Measurements from ENCODE around the gene TAS2R60.

Gene TAS2R60

GRCh38 chr7:143431109-143431508, 12.1 kb upstream of the TAS2R60 start:
- no peak for DNase-seq
- intact Hi-C loops (cut with DNase I): no loop called here

GRCh38 chr7:143433759-143434158, 9.5 kb upstream of the TAS2R60 start:
- no peak for DNase-seq
- intact Hi-C loops (cut with DNase I): no loop called here

- intact Hi-C loops (cut with DNase I): no loop called here
- DNase-seq: no peak
Measured at GRCh38 chr7:143434660-143435059, 8.6 kb upstream of the TAS2R60 start.

- DNase-seq: no peak
- intact Hi-C loops (cut with DNase I): no loop called here
Measured at GRCh38 chr7:143435266-143435665, 8.0 kb upstream of the TAS2R60 start.

GRCh38 chr7:143436325-143436946, 6.8 kb upstream of the TAS2R60 start:
- intact Hi-C loops (cut with DNase I): no loop called here
- DNase-seq: no peak

GRCh38 chr7:143437578-143437977, 5.7 kb upstream of the TAS2R60 start:
- intact Hi-C loops (cut with DNase I): no loop called here
- DNase-seq: no peak

GRCh38 chr7:143439866-143440265, 3.4 kb upstream of the TAS2R60 start:
- intact Hi-C loops (cut with DNase I): no loop called here
- DNase-seq: no peak

GRCh38 chr7:143444063-143444782, 970 bp downstream of the TAS2R60 start:
- intact Hi-C loops (cut with DNase I): no loop called here
- DNase-seq: no peak

GRCh38 chr7:143444785-143445184, 1.5 kb downstream of the TAS2R60 start:
- intact Hi-C loops (cut with DNase I): no loop called here
- no peak for DNase-seq

- no peak for DNase-seq
- intact Hi-C loops (cut with DNase I): no loop called here
Measured at GRCh38 chr7:143447466-143447865, 4.2 kb downstream of the TAS2R60 start.

GRCh38 chr7:143448429-143448828, 5.2 kb downstream of the TAS2R60 start:
- intact Hi-C loops (cut with DNase I): no loop called here
- DNase-seq: no peak

GRCh38 chr7:143449793-143450192, 6.5 kb downstream of the TAS2R60 start:
- no peak for DNase-seq
- intact Hi-C loops (cut with DNase I): no loop called here

GRCh38 chr7:143451122-143451521, 7.9 kb downstream of the TAS2R60 start:
- no peak for DNase-seq
- intact Hi-C loops (cut with DNase I): no loop called here

- DNase-seq: no peak
- intact Hi-C loops (cut with DNase I): no loop called here
Measured at GRCh38 chr7:143451746-143452145, 8.5 kb downstream of the TAS2R60 start.

GRCh38 chr7:143452495-143452894, 9.2 kb downstream of the TAS2R60 start:
- intact Hi-C loops (cut with DNase I): no loop called here
- DNase-seq: no peak

GRCh38 chr7:143454091-143454680, 10.9 kb downstream of the TAS2R60 start:
- DNase-seq: no peak

GRCh38 chr7:143455491-143455890, 12.2 kb downstream of the TAS2R60 start:
- intact Hi-C loops (cut with DNase I): no loop called here
- no peak for DNase-seq

More at GRCh38 chr7:143454091-143454680, 10.9 kb downstream of the TAS2R60 start:
- intact Hi-C loops (cut with DNase I): no loop called here

- intact Hi-C loops (cut with DNase I): no loop called here
Measured at GRCh38 chr7:143455942-143456341, 12.7 kb downstream of the TAS2R60 start.

GRCh38 chr7:143456992-143457793, 13.9 kb downstream of the TAS2R60 start:
- no peak for DNase-seq
- intact Hi-C loops (cut with DNase I): no loop called here

More at GRCh38 chr7:143455942-143456341, 12.7 kb downstream of the TAS2R60 start:
- no peak for DNase-seq

GRCh38 chr7:143458263-143458662, 15.0 kb downstream of the TAS2R60 start:
- intact Hi-C loops (cut with DNase I): no loop called here
- DNase-seq: no peak
